ACC112 (cell line): ENCODE results near the gene ALG14.

ENCODE experiments used
- H2AFZ ChIP-seq: fragments of 200-600 bp; sonication (generic); one replicate; pipeline ENCODE4 v1.6.0; 2017; ENCODE audit warnings: antibody characterized with exemption, low read length; ENCODE audit not compliant: unreplicated experiment
- H3K27ac ChIP-seq: fragments of 200-600 bp; sonication (generic); 2 replicates; pipeline ENCODE4 v1.5.1; 2014; ENCODE audit warnings: low read depth, mild to moderate bottlenecking, antibody characterized with exemption, low read length, moderate library complexity
- H3K27me3 ChIP-seq: fragments of 200-600 bp; sonication (generic); 2 replicates; pipeline ENCODE4 v1.6.1; 2014; ENCODE audit warnings: mild to moderate bottlenecking, antibody characterized with exemption, low read length, moderate library complexity, mixed read lengths; ENCODE audit not compliant: insufficient read depth
- H3K36me3 ChIP-seq: fragments of 200-600 bp; sonication (generic); 2 replicates; pipeline ENCODE4 v1.6.1; 2016; ENCODE audit warnings: mild to moderate bottlenecking, antibody characterized with exemption, low read length, moderate library complexity, mixed read lengths; ENCODE audit not compliant: insufficient read depth
- H3K4me1 ChIP-seq: fragments of 200-600 bp; sonication (generic); one replicate; pipeline ENCODE4 v1.6.1; 2016; ENCODE audit warnings: low read length, mixed read lengths; ENCODE audit not compliant: insufficient read depth, unreplicated experiment, control insufficient read depth
- H3K4me3 ChIP-seq: fragments of 200-600 bp; sonication (generic); 2 replicates; pipeline ENCODE4 v1.5.1; 2014; ENCODE audit warnings: mild to moderate bottlenecking, low read depth, low read length
- H3K79me2 ChIP-seq: fragments of 200-600 bp; sonication (generic); one replicate; pipeline ENCODE4 v1.6.0; 2016; ENCODE audit warnings: low read length; ENCODE audit not compliant: control insufficient read depth, unreplicated experiment, insufficient read depth

The ALG14 gene

GRCh38 chr1:94983171-94983739 is 89.5 kb downstream of the ALG14 start:
- Histone ChIP-seq H3K27ac (peak overlapping the region; percentile 9; the same call in 1 of the 2 replicates), H3K36me3 (no peaks in the 10 kb centered on the region), H3K4me1 (peaks cover 15% of the 10 kb centered on the region), H3K4me3 (0 out of 2 replicates have a peak overlapping the region, but pooled peaks have one; percentile 8), H3K79me2 (no peaks in the 10 kb centered on the region), H2AFZ (no peak overlapping the region), H3K27me3 (no peaks in the 10 kb centered on the region)

DNA sequence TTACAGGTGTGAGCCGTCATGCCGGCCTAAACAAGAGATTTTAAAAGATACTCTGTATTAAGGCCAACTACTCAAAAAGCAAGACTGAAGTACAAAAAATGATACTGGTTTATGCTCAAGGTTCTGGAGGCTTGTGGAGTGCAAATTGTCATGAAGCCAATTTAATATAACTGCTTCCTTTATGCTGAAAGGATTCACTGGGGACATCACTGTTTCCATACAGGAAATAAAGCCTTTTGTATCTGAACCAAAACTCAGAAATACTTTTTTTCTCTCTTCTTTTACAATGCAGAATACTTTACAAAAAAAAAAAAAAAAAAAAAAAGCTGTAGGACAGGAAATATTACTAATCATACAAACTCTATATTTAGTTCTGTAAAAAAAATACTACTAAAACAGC is 90.4 kb downstream of the ALG14 start:
- no peak overlapping the region for H2AFZ ChIP-seq
- H3K4me3 ChIP-seq, result no peak overlapping the region
- no peaks in the 10 kb centered on the region for H3K27me3 ChIP-seq
- no peaks in the 10 kb centered on the region for H3K79me2 ChIP-seq
- no peaks in the 10 kb centered on the region for H3K36me3 ChIP-seq
- peaks cover 15% of the 10 kb centered on the region for H3K4me1 ChIP-seq
- peak overlapping the region; percentile 9; the same call in 1 of the 2 replicates for H3K27ac ChIP-seq

GRCh38 chr1:94981575-94981973 is 91.2 kb downstream of the ALG14 start:
- Histone ChIP-seq H3K4me3 (no peak overlapping the region), H2AFZ (no peak overlapping the region), H3K36me3 (no peaks in the 10 kb centered on the region), H3K79me2 (no peaks in the 10 kb centered on the region), H3K27ac (no peak overlapping the region), H3K4me1 (peaks cover 15% of the 10 kb centered on the region), H3K27me3 (no peaks in the 10 kb centered on the region)

GRCh38 chr1:94980582-94981574 is 91.9 kb downstream of the ALG14 start:
- Histone ChIP-seq H3K79me2 (no peaks in the 10 kb centered on the region), H2AFZ (no peak overlapping the region), H3K4me3 (no peak overlapping the region), H3K36me3 (no peaks in the 10 kb centered on the region), H3K27me3 (no peaks in the 10 kb centered on the region), H3K27ac (no peak overlapping the region), H3K4me1 (peaks cover 15% of the 10 kb centered on the region)

- H3K27me3 ChIP-seq, result no peaks in the 10 kb centered on the region
- no peak overlapping the region for H3K4me3 ChIP-seq
- H2AFZ ChIP-seq, result no peak overlapping the region
- H3K79me2 ChIP-seq, result no peaks in the 10 kb centered on the region
- H3K36me3 ChIP-seq, result no peaks in the 10 kb centered on the region
- H3K27ac ChIP-seq, result no peak overlapping the region
- peaks cover 19% of the 10 kb centered on the region for H3K4me1 ChIP-seq
These were observed 92.8 kb downstream of the ALG14 start for GRCh38 chr1:94979656-94980581.

- Histone ChIP-seq H3K4me1 (peaks cover 27% of the 10 kb centered on the region), H3K36me3 (no peaks in the 10 kb centered on the region), H3K4me3 (no peak overlapping the region), H2AFZ (no peak overlapping the region), H3K79me2 (no peaks in the 10 kb centered on the region), H3K27me3 (no peaks in the 10 kb centered on the region), H3K27ac (no peak overlapping the region)
These were observed 93.6 kb downstream of the ALG14 start for GRCh38 chr1:94979131-94979530.

DNA sequence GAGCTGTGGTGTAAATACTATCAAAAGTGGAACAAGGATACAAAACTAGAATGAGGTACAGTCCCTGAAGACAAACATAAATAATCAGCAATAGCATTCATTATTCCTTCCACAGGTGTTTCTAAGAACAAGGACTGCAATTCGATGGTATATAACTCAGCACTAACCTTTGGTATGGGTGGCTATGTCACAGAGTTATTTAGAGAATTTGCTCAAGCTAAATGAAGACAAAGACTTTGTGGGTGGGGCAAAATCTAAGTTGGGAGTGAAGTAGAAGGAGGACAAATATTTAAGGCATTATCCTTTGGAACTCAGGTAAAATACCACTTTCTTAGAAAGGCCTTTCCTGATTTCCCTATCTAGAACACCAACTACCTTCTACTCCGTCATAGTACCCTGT is 94.3 kb downstream of the ALG14 start:
- Histone ChIP-seq H3K27ac (no peak overlapping the region), H3K79me2 (no peaks in the 10 kb centered on the region), H2AFZ (no peak overlapping the region), H3K4me1 (peaks cover 30% of the 10 kb centered on the region), H3K36me3 (no peaks in the 10 kb centered on the region), H3K4me3 (no peak overlapping the region), H3K27me3 (no peaks in the 10 kb centered on the region)

GRCh38 chr1:94976971-94977548 is 95.7 kb downstream of the ALG14 start:
- Histone ChIP-seq H2AFZ (no peak overlapping the region), H3K79me2 (no peaks in the 10 kb centered on the region), H3K36me3 (no peaks in the 10 kb centered on the region)

GRCh38 chr1:94974824-94975223 is 97.9 kb downstream of the ALG14 start:
- Histone ChIP-seq H3K4me1 (peaks cover 42% of the 10 kb centered on the region), H3K4me3 (peak overlapping the region; percentile 32; the same call in 1 of the 2 replicates), H3K27ac (peak overlapping the region; percentile 67), H3K36me3 (no peaks in the 10 kb centered on the region), H3K79me2 (no peaks in the 10 kb centered on the region), H2AFZ (peak overlapping the region; percentile 83), H3K27me3 (no peaks in the 10 kb centered on the region)

More at GRCh38 chr1:94976971-94977548, 95.7 kb downstream of the ALG14 start:
- no peak overlapping the region for H3K4me3 ChIP-seq
- no peaks in the 10 kb centered on the region for H3K27me3 ChIP-seq
- H3K27ac ChIP-seq, result no peak overlapping the region
- H3K4me1 ChIP-seq, result peaks cover 26% of the 10 kb centered on the region

DNA sequence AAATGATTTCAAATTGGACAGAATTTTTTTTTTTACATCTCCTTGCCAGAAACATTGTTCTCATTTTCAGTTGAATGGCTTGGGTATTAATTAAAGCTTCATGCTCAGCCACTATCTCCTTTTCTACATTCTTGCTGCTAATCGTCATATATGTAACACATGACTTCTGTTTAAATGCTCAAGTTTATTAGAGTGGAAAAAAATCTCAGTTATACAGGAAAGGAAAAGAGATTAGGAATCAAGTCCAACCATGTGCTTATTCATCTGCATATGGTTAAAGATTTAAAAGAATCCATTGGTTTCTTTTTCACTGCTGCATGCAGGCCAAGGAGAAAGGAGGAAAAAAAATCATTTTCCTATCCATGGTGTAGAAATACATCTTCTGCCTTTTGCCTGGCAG is 98.5 kb downstream of the ALG14 start:
- Histone ChIP-seq H3K36me3 (no peaks in the 10 kb centered on the region), H3K4me1 (peaks cover 42% of the 10 kb centered on the region), H3K27me3 (no peaks in the 10 kb centered on the region), H2AFZ (peak overlapping the region; percentile 83), H3K79me2 (no peaks in the 10 kb centered on the region), H3K4me3 (peak overlapping the region; percentile 32; the same call in 1 of the 2 replicates), H3K27ac (peak overlapping the region; percentile 67)
